H1 (cell line): ENCODE data around the gene PEX5L. TPM values are rescaled to one million over a fixed set of nuclear protein-coding genes. Genes with fewer than 3 reads are reported as not detected.

ENCODE experiments used
- CBX5 ChIP-seq: fragments of 300-800, 300-1000 bp; sonication (generic); IDR thresholded peaks from 2 replicates; pipeline ENCODE4 v1.7.1; 2016; ENCODE audit warnings: antibody characterized with exemption, low read length, low read depth
- EGR1 ChIP-seq: IDR thresholded peaks from 2 replicates; pipeline ENCODE4 v1.6.1; 2011; ENCODE audit warnings: low read depth, low read length, borderline replicate concordance
- EZH2 ChIP-seq: fragments of 200-600 bp; sonication (generic); IDR thresholded peaks from 2 replicates; pipeline ENCODE4 v1.7.1; 2012; ENCODE audit warnings: low read depth, mild to moderate bottlenecking, moderate library complexity, low read length, inconsistent platforms; ENCODE audit not compliant: severe bottlenecking
- HDAC6 ChIP-seq: IDR thresholded peaks from one replicate; pipeline ENCODE4 v1.7.1; 2012; ENCODE audit warnings: low read depth, mild to moderate bottlenecking, inconsistent platforms, low read length, moderate library complexity
- RFX5 ChIP-seq: IDR thresholded peaks from 2 replicates; pipeline ENCODE4 v1.6.1; 2011; ENCODE audit warnings: low read depth, low read length, improper control_type of control experiment, borderline replicate concordance
- SUZ12 ChIP-seq: fragments of 200-600 bp; sonication (generic); IDR thresholded peaks from 2 replicates; pipeline ENCODE4 v1.6.1; 2012; ENCODE audit warnings: mild to moderate bottlenecking, inconsistent platforms, low read length, moderate library complexity, mixed read lengths
- TCF12 ChIP-seq: IDR thresholded peaks from 2 replicates; pipeline ENCODE4 v1.6.1; 2011; ENCODE audit warnings: low read depth, mild to moderate bottlenecking, low read length
- polyA plus RNA-seq, 7 experiments: library from polyadenylated mRNA; depleted of rRNA in 3 of 7; stranded (reverse) in 5 of 7; unstranded in 2 of 7; fragments of >200 nt in 5 of 7; fragments of 200-250 nt in 2 of 7; gene quantifications; 1 replicate in 5 of 7; 2 replicates in 1 of 7; 4 replicates in 1 of 7; pipeline versions ENCODE4 v1.2.1 to v1.2.3, GENCODE V29; 2011 to 2013; ENCODE audit warnings: missing spikeins in 2 of 7, mixed read lengths in 2 of 7
- total RNA-seq: library from RNA; stranded (reverse); fragmentation: NEBNext Ultra II Directional; extraction: Animal tissue kit (Norgen Biotek cat#: 25700); gene quantifications from 2 replicates; pipeline ENCODE4 v1.2.1, GENCODE V29; 2021

The PEX5L gene
- total and polyA plus RNA-seq, 2 of the 8 experiments (the other 6 are each of a cell fraction or from before 2014, with no cell fraction given): 0.80 to 4.2 TPM

DNA sequence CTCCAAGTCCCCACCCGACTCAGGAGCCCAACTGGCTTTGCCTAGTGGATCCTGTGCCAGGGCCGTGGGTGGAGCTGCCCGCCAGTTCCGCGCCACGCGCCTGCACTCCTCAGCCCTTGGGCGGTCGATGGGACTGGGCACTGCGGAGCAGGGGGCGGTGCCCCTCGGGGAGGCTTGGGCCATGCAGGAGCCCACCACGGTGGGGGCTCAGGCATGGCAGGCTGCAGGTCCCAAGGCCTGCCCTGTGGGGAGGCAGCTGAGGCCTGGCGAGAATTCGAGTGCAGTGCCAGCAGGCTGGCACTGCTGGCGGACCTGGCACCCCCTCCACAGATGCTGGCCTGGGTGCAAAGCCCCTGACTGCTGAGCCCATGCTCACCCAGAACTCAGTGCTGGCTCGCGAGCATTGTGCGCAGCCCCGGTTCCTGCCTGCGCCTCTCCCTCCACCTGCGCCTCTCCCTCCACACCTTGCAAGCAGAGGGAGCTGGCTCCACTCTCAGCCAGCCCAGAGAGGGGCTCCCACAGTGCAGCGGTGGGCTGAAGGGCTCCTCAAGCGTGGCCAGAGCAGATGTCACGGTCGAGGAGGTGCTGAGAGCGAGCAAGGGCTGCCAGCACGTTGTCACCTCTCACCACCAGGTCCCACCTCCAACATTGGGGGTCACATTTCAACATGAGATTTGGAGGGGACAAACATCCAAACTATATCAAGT lies 261.2 kb downstream of the PEX5L start (continued):
- TF ChIP-seq HDAC6: no peak
- no peak for TF ChIP-seq EZH2
- no peak for TF ChIP-seq SUZ12
- TF ChIP-seq RFX5: no peak
- TF ChIP-seq CBX5: no peak
- no peak for TF ChIP-seq TCF12
- no peak for TF ChIP-seq EGR1
